ENCODE data around the gene HUS1B. TPM values are rescaled to one million over a fixed set of nuclear protein-coding genes. Genes with fewer than 3 reads are reported as not detected.

The HUS1B gene
- total and polyA plus RNA-seq, 2 donors (not counting 3 experiments of a cell fraction or from before 2014, with no cell fraction given): 0.25 to 1.2 TPM

DNA sequence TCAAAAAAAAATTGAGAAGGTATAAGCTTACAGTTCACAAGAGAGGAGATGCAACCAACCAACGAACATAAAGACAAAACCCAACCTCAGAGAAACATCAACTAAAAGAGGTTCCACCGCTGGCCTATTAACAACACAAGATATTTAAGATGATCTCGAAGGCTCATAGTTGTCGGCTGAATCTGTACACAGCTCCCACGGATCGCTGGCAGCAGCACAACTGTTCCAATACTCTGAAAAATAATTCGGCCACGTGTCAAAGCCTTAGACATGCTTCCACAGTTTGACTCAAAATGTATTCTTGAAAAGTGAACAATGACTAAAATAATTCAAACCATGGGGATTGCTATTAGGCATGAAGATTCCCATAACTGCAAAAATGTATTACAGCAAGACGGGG is 22.4 kb upstream of the HUS1B start:
- FAIRE-seq: no peak
- intact Hi-C loops (cut with micrococcal nuclease): no loop called here
- H3K27me3 ChIP-seq (ENCODE audit: control insufficient read depth in 2 of 2, insufficient read depth in 2 of 2, low read length in 2 of 2): no peaks in the 10 kb centered on the region
- H3K9ac ChIP-seq (replicated peaks; ENCODE audit: extremely low read depth, insufficient read depth, low read length): no peak overlapping the region
- no TSS peak for BruUV-seq (replicated peaks)
- no peaks in the 10 kb centered on the region for H3K9me3 ChIP-seq (replicated peaks; ENCODE audit: control insufficient read depth, insufficient read depth, low read length)
- H3K4me3 ChIP-seq (replicated peaks in 1 of 3; ENCODE audit: insufficient read depth in 1 of 3, low read depth in 1 of 3, low read length in 3 of 3): no peak overlapping the region
- H3K79me2 ChIP-seq (ENCODE audit: control insufficient read depth, insufficient read depth, low read length): peaks cover 71% of the 10 kb centered on the region
- no peak overlapping the region for H3K4me2 ChIP-seq (ENCODE audit: insufficient read depth, low read length)
- H3K9me1 ChIP-seq (replicated peaks; ENCODE audit: control insufficient read depth, extremely low read depth, insufficient read depth, low read length): no peaks in the 10 kb centered on the region
- no peak for DNase-seq (ENCODE audit: low read depth, low spot score)
- H4K20me1 ChIP-seq (replicated peaks; ENCODE audit: control insufficient read depth, extremely low read depth, insufficient read depth, low read length): peaks cover 2% of the 10 kb centered on the region
- no peak overlapping the region for H3K27ac ChIP-seq (ENCODE audit: insufficient read depth, low read depth, low read length)
- no peaks in the 10 kb centered on the region for H3K36me3 ChIP-seq (ENCODE audit: control insufficient read depth in 2 of 2, extremely low read depth in 1 of 2, insufficient read depth in 2 of 2, low read length in 2 of 2)
- CTCF ChIA-PET: interaction anchor here (1.7 kb wide), 1 partner anchor 86 kb away, joined by 5 read pairs; no protein-coding TSS in a partner anchor
- H2AFZ ChIP-seq (ENCODE audit: low read depth, low read length): no peak overlapping the region
- TF ChIP-seq GATA2 (IDR thresholded peaks at IDR 0.05; ENCODE audit: insufficient read depth, insufficient read length, low read depth, low read length) (no peak), POLR2A (IDR thresholded peaks at IDR 0.05; ENCODE audit: low read depth, low read length) (no peak), FOS (IDR thresholded peaks at IDR 0.05; ENCODE audit: borderline replicate concordance, insufficient read depth, low read length) (no peak), CTCF (IDR thresholded peaks at IDR 0.05; ENCODE audit: extremely low read depth in 1 of 2, insufficient read depth in 1 of 2, low read depth in 1 of 2, low read length in 2 of 2) (no peak), JUN (IDR thresholded peaks at IDR 0.05; ENCODE audit: borderline replicate concordance, insufficient read depth, insufficient read length, low read depth) (no peak), EZH2 (IDR thresholded peaks at IDR 0.05; ENCODE audit: borderline replicate concordance, low read depth, low read length, severe bottlenecking) (no peak), MYC (IDR thresholded peaks at IDR 0.05; ENCODE audit: low read depth, low read length) (no peak), MAX (IDR thresholded peaks at IDR 0.05; ENCODE audit: insufficient read depth, insufficient read length) (no peak), POLR2AphosphoS5 (IDR thresholded peaks at IDR 0.05; ENCODE audit: insufficient read depth, low read depth, low read length) (no peak)
- H3K4me1 ChIP-seq (ENCODE audit: control insufficient read depth, extremely low read depth, insufficient read depth, low read length): peaks cover 27% of the 10 kb centered on the region
- dilution Hi-C loops (cut with MboI; ENCODE audit: extremely low pct_ligation_motif_present, low sequenced_read_pairs): no loop called here
- POLR2A ChIA-PET: no interaction called here

Measured in endothelial cell of umbilical vein (primary cell).